ENCODE results near the gene TBXAS1. TPM values are rescaled to one million over a fixed set of nuclear protein-coding genes. Genes with fewer than 3 reads are reported as not detected.

The TBXAS1 gene
- total and polyA plus RNA-seq, 2 experiments from 2014 or later = 1.3 TPM; not detected in 1

DNA sequence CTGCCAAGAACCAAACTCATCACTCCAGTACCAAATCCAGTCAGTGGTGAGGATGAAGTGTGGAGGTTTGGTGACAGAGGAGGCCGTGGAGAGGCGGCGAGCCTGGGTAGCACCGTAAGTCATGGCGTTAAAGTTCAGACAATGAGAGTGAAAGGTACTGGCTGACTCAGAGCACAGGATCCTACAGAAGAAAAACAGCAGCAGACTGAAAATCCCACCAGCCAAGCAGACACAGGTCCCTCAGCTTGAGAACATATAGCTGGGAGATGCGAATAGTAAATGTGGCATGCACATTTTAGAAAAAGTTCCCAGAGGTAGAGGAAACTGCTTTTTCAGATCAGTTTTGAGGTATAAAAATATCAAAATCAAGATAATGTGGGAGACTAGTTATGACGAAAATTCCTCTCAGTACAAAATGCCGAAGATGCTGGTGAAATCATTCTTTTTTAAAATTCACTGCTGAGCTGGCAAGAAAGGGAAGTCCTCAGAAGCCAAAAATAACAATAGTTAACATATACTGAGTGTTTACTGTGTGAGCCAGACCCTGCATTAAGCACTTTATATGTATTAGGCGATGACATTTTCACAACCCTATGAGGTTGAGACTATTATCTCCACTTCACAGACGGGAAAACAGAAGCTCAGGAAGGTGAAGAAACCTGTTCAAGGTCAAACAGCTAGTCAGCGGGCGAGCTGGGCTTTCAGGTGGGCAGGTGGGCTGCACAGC is 212.8 kb downstream of the TBXAS1 start:
- H3K4me1 Mint-ChIP-seq = no peaks in the 10 kb centered on the region
- TF ChIP-seq ZNF114 (CRISPR knock-in tag; IDR thresholded peaks at IDR 0.05) = no peak
- TF ChIP-seq, protein P1, sequence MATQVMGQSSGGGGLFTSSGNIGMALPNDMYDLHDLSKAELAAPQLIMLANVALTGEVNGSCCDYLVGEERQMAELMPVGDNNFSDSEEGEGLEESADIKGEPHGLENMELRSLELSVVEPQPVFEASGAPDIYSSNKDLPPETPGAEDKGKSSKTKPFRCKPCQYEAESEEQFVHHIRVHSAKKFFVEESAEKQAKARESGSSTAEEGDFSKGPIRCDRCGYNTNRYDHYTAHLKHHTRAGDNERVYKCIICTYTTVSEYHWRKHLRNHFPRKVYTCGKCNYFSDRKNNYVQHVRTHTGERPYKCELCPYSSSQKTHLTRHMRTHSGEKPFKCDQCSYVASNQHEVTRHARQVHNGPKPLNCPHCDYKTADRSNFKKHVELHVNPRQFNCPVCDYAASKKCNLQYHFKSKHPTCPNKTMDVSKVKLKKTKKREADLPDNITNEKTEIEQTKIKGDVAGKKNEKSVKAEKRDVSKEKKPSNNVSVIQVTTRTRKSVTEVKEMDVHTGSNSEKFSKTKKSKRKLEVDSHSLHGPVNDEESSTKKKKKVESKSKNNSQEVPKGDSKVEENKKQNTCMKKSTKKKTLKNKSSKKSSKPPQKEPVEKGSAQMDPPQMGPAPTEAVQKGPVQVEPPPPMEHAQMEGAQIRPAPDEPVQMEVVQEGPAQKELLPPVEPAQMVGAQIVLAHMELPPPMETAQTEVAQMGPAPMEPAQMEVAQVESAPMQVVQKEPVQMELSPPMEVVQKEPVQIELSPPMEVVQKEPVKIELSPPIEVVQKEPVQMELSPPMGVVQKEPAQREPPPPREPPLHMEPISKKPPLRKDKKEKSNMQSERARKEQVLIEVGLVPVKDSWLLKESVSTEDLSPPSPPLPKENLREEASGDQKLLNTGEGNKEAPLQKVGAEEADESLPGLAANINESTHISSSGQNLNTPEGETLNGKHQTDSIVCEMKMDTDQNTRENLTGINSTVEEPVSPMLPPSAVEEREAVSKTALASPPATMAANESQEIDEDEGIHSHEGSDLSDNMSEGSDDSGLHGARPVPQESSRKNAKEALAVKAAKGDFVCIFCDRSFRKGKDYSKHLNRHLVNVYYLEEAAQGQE (IDR thresholded peaks at IDR 0.05; ENCODE audit: unreplicated experiment) = no peak
- no peak for TF ChIP-seq ZNF331 (CRISPR knock-in tag; IDR thresholded peaks at IDR 0.05; ENCODE audit: low read depth)
- no peak for TF ChIP-seq EZH2 (IDR thresholded peaks at IDR 0.05; ENCODE audit: low read depth, unreplicated experiment)
- no peak for TF ChIP-seq EZH2phosphoT487 (IDR thresholded peaks at IDR 0.05; ENCODE audit: unreplicated experiment)
- TF ChIP-seq, protein P2, sequence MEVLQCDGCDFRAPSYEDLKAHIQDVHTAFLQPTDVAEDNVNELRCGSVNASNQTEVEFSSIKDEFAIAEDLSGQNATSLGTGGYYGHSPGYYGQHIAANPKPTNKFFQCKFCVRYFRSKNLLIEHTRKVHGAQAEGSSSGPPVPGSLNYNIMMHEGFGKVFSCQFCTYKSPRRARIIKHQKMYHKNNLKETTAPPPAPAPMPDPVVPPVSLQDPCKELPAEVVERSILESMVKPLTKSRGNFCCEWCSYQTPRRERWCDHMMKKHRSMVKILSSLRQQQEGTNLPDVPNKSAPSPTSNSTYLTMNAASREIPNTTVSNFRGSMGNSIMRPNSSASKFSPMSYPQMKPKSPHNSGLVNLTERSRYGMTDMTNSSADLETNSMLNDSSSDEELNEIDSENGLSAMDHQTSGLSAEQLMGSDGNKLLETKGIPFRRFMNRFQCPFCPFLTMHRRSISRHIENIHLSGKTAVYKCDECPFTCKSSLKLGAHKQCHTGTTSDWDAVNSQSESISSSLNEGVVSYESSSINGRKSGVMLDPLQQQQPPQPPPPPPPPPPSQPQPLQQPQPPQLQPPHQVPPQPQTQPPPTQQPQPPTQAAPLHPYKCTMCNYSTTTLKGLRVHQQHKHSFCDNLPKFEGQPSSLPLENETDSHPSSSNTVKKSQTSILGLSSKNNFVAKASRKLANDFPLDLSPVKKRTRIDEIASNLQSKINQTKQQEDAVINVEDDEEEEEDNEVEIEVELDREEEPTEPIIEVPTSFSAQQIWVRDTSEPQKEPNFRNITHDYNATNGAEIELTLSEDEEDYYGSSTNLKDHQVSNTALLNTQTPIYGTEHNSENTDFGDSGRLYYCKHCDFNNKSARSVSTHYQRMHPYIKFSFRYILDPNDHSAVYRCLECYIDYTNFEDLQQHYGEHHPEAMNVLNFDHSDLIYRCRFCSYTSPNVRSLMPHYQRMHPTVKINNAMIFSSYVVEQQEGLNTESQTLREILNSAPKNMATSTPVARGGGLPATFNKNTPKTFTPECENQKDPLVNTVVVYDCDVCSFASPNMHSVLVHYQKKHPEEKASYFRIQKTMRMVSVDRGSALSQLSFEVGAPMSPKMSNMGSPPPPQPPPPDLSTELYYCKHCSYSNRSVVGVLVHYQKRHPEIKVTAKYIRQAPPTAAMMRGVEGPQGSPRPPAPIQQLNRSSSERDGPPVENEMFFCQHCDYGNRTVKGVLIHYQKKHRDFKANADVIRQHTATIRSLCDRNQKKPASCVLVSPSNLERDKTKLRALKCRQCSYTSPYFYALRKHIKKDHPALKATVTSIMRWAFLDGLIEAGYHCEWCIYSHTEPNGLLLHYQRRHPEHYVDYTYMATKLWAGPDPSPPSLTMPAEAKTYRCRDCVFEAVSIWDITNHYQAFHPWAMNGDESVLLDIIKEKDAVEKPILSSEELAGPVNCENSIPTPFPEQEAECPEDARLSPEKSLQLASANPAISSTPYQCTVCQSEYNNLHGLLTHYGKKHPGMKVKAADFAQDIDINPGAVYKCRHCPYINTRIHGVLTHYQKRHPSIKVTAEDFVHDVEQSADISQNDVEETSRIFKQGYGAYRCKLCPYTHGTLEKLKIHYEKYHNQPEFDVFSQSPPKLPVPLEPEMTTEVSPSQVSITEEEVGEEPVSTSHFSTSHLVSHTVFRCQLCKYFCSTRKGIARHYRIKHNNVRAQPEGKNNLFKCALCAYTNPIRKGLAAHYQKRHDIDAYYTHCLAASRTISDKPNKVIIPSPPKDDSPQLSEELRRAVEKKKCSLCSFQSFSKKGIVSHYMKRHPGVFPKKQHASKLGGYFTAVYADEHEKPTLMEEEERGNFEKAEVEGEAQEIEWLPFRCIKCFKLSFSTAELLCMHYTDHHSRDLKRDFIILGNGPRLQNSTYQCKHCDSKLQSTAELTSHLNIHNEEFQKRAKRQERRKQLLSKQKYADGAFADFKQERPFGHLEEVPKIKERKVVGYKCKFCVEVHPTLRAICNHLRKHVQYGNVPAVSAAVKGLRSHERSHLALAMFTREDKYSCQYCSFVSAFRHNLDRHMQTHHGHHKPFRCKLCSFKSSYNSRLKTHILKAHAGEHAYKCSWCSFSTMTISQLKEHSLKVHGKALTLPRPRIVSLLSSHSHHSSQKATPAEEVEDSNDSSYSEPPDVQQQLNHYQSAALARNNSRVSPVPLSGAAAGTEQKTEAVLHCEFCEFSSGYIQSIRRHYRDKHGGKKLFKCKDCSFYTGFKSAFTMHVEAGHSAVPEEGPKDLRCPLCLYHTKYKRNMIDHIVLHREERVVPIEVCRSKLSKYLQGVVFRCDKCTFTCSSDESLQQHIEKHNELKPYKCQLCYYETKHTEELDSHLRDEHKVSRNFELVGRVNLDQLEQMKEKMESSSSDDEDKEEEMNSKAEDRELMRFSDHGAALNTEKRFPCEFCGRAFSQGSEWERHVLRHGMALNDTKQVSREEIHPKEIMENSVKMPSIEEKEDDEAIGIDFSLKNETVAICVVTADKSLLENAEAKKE (CRISPR knock-in tag; IDR thresholded peaks at IDR 0.05) = no peak

More for the DNA sequence above, 212.8 kb downstream of the TBXAS1 start:
- Histone ChIP-seq H3K27ac (ENCODE audit: low read depth) (no peak overlapping the region), H2AFZ (no peak overlapping the region), H3K9me2 (ENCODE audit: insufficient read depth) (no peaks in the 10 kb centered on the region), H3K4me2 (no peak overlapping the region), H4K20me1 (replicated peaks; ENCODE audit: insufficient read depth) (no peaks in the 10 kb centered on the region), H3K4me3 (no peak overlapping the region), H3F3A (replicated peaks; ENCODE audit: low read depth) (no peaks in the 10 kb centered on the region), H3K4me1 (ENCODE audit: insufficient read depth) (no peaks in the 10 kb centered on the region), H3K79me2 (replicated peaks; ENCODE audit: insufficient read depth) (no peaks in the 10 kb centered on the region), H3K36me3 (ENCODE audit: insufficient read depth) (no peaks in the 10 kb centered on the region), H3K27me3 (ENCODE audit: insufficient read depth) (no peaks in the 10 kb centered on the region)
- H3K4me3 Mint-ChIP-seq = no peak overlapping the region
- H3K9me3 Mint-ChIP-seq = no peaks in the 10 kb centered on the region
- DNase-seq (ENCODE audit: low spot score) = no peak
- H3K36me3 Mint-ChIP-seq (ENCODE audit: low read depth) = peaks cover 11% of the 10 kb centered on the region; the same call in 2 of the 3 replicates
- no peak overlapping the region for H3K27ac Mint-ChIP-seq
- H3K27me3 Mint-ChIP-seq (ENCODE audit: insufficient read depth, low read depth, poor library complexity) = no peaks in the 10 kb centered on the region
- ATAC-seq = no peak
